Measurements from ENCODE around the gene NCOR2. TPM values are rescaled to one million over a fixed set of nuclear protein-coding genes. Genes with fewer than 3 reads are reported as not detected.

Gene NCOR2
- total RNA-seq, 1 donor from 2014 or later = 336 TPM

GRCh38 chr12:124583854-124584253 lies 16.4 kb upstream of the NCOR2 start:
- no peaks in the 10 kb centered on the region for H3K36me3 Mint-ChIP-seq
- no peak overlapping the region for H3K27ac Mint-ChIP-seq
- TF ChIP-seq CTCF (IDR thresholded peaks at IDR 0.05; ENCODE audit: unreplicated experiment) = no peak
- no peak overlapping the region for H3K4me3 Mint-ChIP-seq
- no peak for DNase-seq (ENCODE audit: low spot score in 2 of 2, unreplicated experiment in 2 of 2)
- H3K9me3 Mint-ChIP-seq = peaks cover 6% of the 10 kb centered on the region
- peaks cover 14% of the 10 kb centered on the region for H3K4me1 Mint-ChIP-seq
- H3K27me3 Mint-ChIP-seq (ENCODE audit: low read depth) = no peaks in the 10 kb centered on the region

GRCh38 chr12:124582108-124582424 lies 14.7 kb upstream of the NCOR2 start:
- H3K9me3 Mint-ChIP-seq = peaks cover 7% of the 10 kb centered on the region
- no peak for DNase-seq (ENCODE audit: low spot score in 2 of 2, unreplicated experiment in 2 of 2)
- H3K27me3 Mint-ChIP-seq (ENCODE audit: low read depth) = no peaks in the 10 kb centered on the region
- no peak overlapping the region for H3K4me3 Mint-ChIP-seq
- TF ChIP-seq CTCF (IDR thresholded peaks at IDR 0.05; ENCODE audit: unreplicated experiment) = no peak
- no peak overlapping the region for H3K27ac Mint-ChIP-seq
- peaks cover 2% of the 10 kb centered on the region for H3K36me3 Mint-ChIP-seq
- H3K4me1 Mint-ChIP-seq = peaks cover 12% of the 10 kb centered on the region

- Mint-ChIP-seq H3K4me1 (peaks cover 12% of the 10 kb centered on the region), H3K27ac (peak overlapping the region; percentile 5), H3K4me3 (no peak overlapping the region), H3K36me3 (peaks cover 4% of the 10 kb centered on the region), H3K27me3 (ENCODE audit: low read depth) (no peaks in the 10 kb centered on the region), H3K9me3 (peaks cover 11% of the 10 kb centered on the region)
- no peak for TF ChIP-seq CTCF (IDR thresholded peaks at IDR 0.05; ENCODE audit: unreplicated experiment)
- DNase-seq (ENCODE audit: low spot score in 2 of 2, unreplicated experiment in 2 of 2) = no peak
Measured at GRCh38 chr12:124581307-124582107, 14.1 kb upstream of the NCOR2 start.

- no peak for DNase-seq (ENCODE audit: low spot score in 2 of 2, unreplicated experiment in 2 of 2)
- H3K27ac Mint-ChIP-seq = no peak overlapping the region
- H3K27me3 Mint-ChIP-seq (ENCODE audit: low read depth) = no peaks in the 10 kb centered on the region
- peaks cover 11% of the 10 kb centered on the region for H3K9me3 Mint-ChIP-seq
- H3K4me1 Mint-ChIP-seq = peaks cover 12% of the 10 kb centered on the region
- H3K36me3 Mint-ChIP-seq = peaks cover 4% of the 10 kb centered on the region
- no peak for TF ChIP-seq CTCF (IDR thresholded peaks at IDR 0.05; ENCODE audit: unreplicated experiment)
- H3K4me3 Mint-ChIP-seq = no peak overlapping the region
Measured at GRCh38 chr12:124579921-124580517, 12.6 kb upstream of the NCOR2 start.

GRCh38 chr12:124578854-124579253 lies 11.4 kb upstream of the NCOR2 start:
- no peaks in the 10 kb centered on the region for H3K27me3 Mint-ChIP-seq (ENCODE audit: low read depth)
- peaks cover 4% of the 10 kb centered on the region for H3K36me3 Mint-ChIP-seq
- DNase-seq (ENCODE audit: low spot score in 2 of 2, unreplicated experiment in 2 of 2) = no peak
- peaks cover 16% of the 10 kb centered on the region for H3K4me1 Mint-ChIP-seq
- TF ChIP-seq CTCF (IDR thresholded peaks at IDR 0.05; ENCODE audit: unreplicated experiment) = no peak
- H3K27ac Mint-ChIP-seq = no peak overlapping the region
- peaks cover 11% of the 10 kb centered on the region for H3K9me3 Mint-ChIP-seq
- no peak overlapping the region for H3K4me3 Mint-ChIP-seq
